Liver (tissue), 9 donors: ENCODE measurements around the gene GUCA2A. TPM values are rescaled to one million over a fixed set of nuclear protein-coding genes. Genes with fewer than 3 reads are reported as not detected.

Experiments
- DNase-seq: peaks from one replicate; pipeline ENCODE4 v3.0.0-alpha.2; 2017; ENCODE audit warnings: low spot score
- H3K27ac ChIP-seq, 2 donors: one replicate each; pipeline ENCODE4 v1.7.0; 2013; ENCODE audit warnings: inconsistent platforms in 2 of 2, low read length in 2 of 2, control low read depth in 1 of 2, low read depth in 1 of 2, mild to moderate bottlenecking in 1 of 2
- H3K27me3 ChIP-seq, 4 donors: one replicate each; pipeline versions ENCODE4 v1.6.1 to v1.7.0; 2013; ENCODE audit warnings: low read length in 3 of 4, inconsistent platforms in 1 of 4, mild to moderate bottlenecking in 1 of 4, moderate library complexity in 1 of 4; ENCODE audit not compliant: control insufficient read depth in 4 of 4, insufficient read depth in 4 of 4
- H3K36me3 ChIP-seq, 4 donors: one replicate each; pipeline versions ENCODE4 v1.6.1 to v1.7.0; 2013; ENCODE audit warnings: low read length in 3 of 4, mild to moderate bottlenecking in 3 of 4, low read depth in 1 of 4, moderate library complexity in 1 of 4; ENCODE audit not compliant: control insufficient read depth in 4 of 4, insufficient read depth in 3 of 4
- H3K4me1 ChIP-seq, 4 donors: one replicate each; pipeline versions ENCODE4 v1.6.1 to v1.7.0; 2013; ENCODE audit warnings: low read length in 3 of 4, mild to moderate bottlenecking in 3 of 4, moderate library complexity in 1 of 4; ENCODE audit not compliant: control insufficient read depth in 4 of 4, insufficient read depth in 4 of 4
- H3K4me3 ChIP-seq, 3 donors: one replicate each; pipeline versions ENCODE4 v1.6.1 to v1.7.0; 2013; ENCODE audit warnings: low read length in 3 of 3, control low read depth in 1 of 3, low read depth in 1 of 3, mild to moderate bottlenecking in 1 of 3
- H3K9ac ChIP-seq, 2 donors: one replicate each; pipeline ENCODE4 v1.7.0; 2013; ENCODE audit warnings: low read length in 2 of 2, mild to moderate bottlenecking in 2 of 2, moderate library complexity in 2 of 2, control low read depth in 1 of 2, low read depth in 1 of 2
- H3K9me3 ChIP-seq, 4 donors: one replicate each; pipeline versions ENCODE4 v1.6.1 to v1.7.0; 2013; ENCODE audit warnings: low read length in 3 of 4; ENCODE audit not compliant: control insufficient read depth in 4 of 4
- ATF3 ChIP-seq: IDR thresholded peaks from 2 replicates; pipeline ENCODE4 v1.6.1; 2016; ENCODE audit warnings: antibody characterized with exemption
- CTCF ChIP-seq: fragments of 150-350 bp; IDR thresholded peaks from 2 replicates; pipeline ENCODE4 v1.5.1; 2017; ENCODE audit warnings: improper control_type of control experiment, low read depth, low read length; ENCODE audit not compliant: missing input control
- EGR1 ChIP-seq, 2 donors: IDR thresholded peaks; 2 replicates each; pipeline ENCODE4 v1.6.1; 2016 to 2018; ENCODE audit warnings: antibody characterized with exemption in 2 of 2, low read depth in 2 of 2
- FOXA1 ChIP-seq: IDR thresholded peaks from 2 replicates; pipeline ENCODE4 v1.6.1; 2016; ENCODE audit warnings: antibody characterized with exemption
- FOXA2 ChIP-seq: IDR thresholded peaks from 2 replicates; pipeline ENCODE4 v1.6.1; 2016; ENCODE audit warnings: antibody characterized with exemption
- GABPA ChIP-seq, 2 donors: IDR thresholded peaks in 1 of 2; conservative IDR thresholded peaks in 1 of 2; 2 replicates each; pipeline ENCODE4 v1.6.1; 2016; ENCODE audit warnings: antibody characterized with exemption in 2 of 2, mild to moderate bottlenecking in 1 of 2, moderate library complexity in 1 of 2
- HNF4A ChIP-seq, 2 donors: conservative IDR thresholded peaks; 2 replicates each; pipeline ENCODE4 v1.6.1; 2016; ENCODE audit warnings: antibody characterized with exemption in 2 of 2, mild to moderate bottlenecking in 2 of 2
- HNF4G ChIP-seq: IDR thresholded peaks from 2 replicates; pipeline ENCODE4 v1.6.1; 2016; ENCODE audit warnings: antibody characterized with exemption
- JUND ChIP-seq, 2 donors: IDR thresholded peaks; 2 replicates each; pipeline ENCODE4 v1.6.1; 2016; ENCODE audit warnings: antibody characterized with exemption in 2 of 2
- NR2F2 ChIP-seq: IDR thresholded peaks from 2 replicates; pipeline ENCODE4 v1.6.1; 2016; ENCODE audit warnings: antibody characterized with exemption
- RAD21 ChIP-seq, 2 donors: IDR thresholded peaks; 2 replicates each; pipeline ENCODE4 v1.6.1; 2016; ENCODE audit warnings: antibody characterized with exemption in 2 of 2, mild to moderate bottlenecking in 2 of 2
- RXRA ChIP-seq, 2 donors: IDR thresholded peaks; 2 replicates each; pipeline ENCODE4 v1.6.1; 2017 to 2018; ENCODE audit warnings: antibody characterized with exemption in 2 of 2, mild to moderate bottlenecking in 1 of 2
- SP1 ChIP-seq: IDR thresholded peaks from 2 replicates; pipeline ENCODE4 v1.6.1; 2018; ENCODE audit warnings: antibody characterized with exemption, mild to moderate bottlenecking
- TAF1 ChIP-seq: conservative IDR thresholded peaks from 2 replicates; pipeline ENCODE4 v1.6.1; 2016; ENCODE audit warnings: antibody characterized with exemption, mild to moderate bottlenecking
- YY1 ChIP-seq: IDR thresholded peaks from 2 replicates; pipeline ENCODE4 v1.6.1; 2016; ENCODE audit warnings: antibody characterized with exemption, mild to moderate bottlenecking
- WGBS: extraction: QIAGEN DNeasy Blood & Tissue Kit; methylation state at CpG from one replicate; pipeline ENCODE4 v1.1.7; 2013; 5-methylcytosine and 5-hydroxymethylcytosine counted together
- polyA plus RNA-seq, 2 donors: library from polyadenylated mRNA; stranded (reverse) in 1 of 2; unstranded in 1 of 2; fragments of 200-250 nt in 1 of 2; fragments of >200 nt in 1 of 2; fragmentation: Nextera tagmentation in 1 of 2; extraction: Ambion mirVana in 1 of 2; gene quantifications; one replicate each; pipeline versions ENCODE4 v1.2.1 to v1.2.3, GENCODE V29; 2013 to 2015
- total RNA-seq, 2 donors: library from RNA; depleted of rRNA; stranded (reverse); fragments of >200 nt; gene quantifications; one replicate each; pipeline ENCODE4 v1.2.3, GENCODE V29; 2014
- TF ChIP-seq, protein P1 (sequence below): IDR thresholded peaks from 2 replicates; pipeline ENCODE4 v1.6.1; 2016; ENCODE audit warnings: antibody characterized with exemption
- TF ChIP-seq, protein P2 (sequence below): IDR thresholded peaks from 2 replicates; pipeline ENCODE4 v1.6.1; 2016; ENCODE audit warnings: antibody characterized with exemption, mild to moderate bottlenecking
- TF ChIP-seq, protein P3 (sequence below): IDR thresholded peaks from 2 replicates; pipeline ENCODE4 v1.6.1; 2016; ENCODE audit warnings: antibody characterized with exemption
- donor health status: healthy.
- donor health status: healthy.
- donor health status: healthy.
- donor health status: healthy.
- donor health status: healthy.

The GUCA2A gene
- total and polyA plus RNA-seq, 4 donors, result not detected

DNA sequence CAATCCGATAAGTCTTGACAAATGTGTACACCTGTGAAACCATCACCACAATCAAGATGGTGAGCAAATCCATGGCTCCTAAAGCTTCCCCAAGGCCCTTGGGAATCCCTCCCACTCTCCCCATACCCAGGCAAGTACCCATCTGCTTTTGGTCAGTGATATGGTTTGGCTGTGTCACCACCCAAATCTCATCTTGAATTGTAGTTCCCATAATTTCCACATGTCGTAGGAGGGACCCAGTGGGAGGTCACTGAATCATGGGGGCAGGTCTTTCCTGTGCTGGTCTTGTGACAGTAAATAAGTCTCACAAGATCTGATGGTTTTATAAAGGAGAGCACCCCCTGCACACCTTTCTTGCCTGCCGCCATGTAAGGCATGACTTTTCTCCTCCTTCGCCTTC lies 26.0 kb downstream of the GUCA2A start:
- Histone ChIP-seq H3K9ac (no peak overlapping the region), H3K4me1 (no peaks in the 10 kb centered on the region), H3K27me3 (peaks cover 0 to 5% (median 0%) of the 10 kb centered on the region in 4 donors), H3K9me3 (no peaks in the 10 kb centered on the region), H3K36me3 (no peaks in the 10 kb centered on the region), H3K4me3 (no peak overlapping the region), H3K27ac (no peak overlapping the region)
- no peak for DNase-seq
- TF ChIP-seq, protein P1, sequence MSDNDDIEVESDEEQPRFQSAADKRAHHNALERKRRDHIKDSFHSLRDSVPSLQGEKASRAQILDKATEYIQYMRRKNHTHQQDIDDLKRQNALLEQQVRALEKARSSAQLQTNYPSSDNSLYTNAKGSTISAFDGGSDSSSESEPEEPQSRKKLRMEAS, result no peak
- no peak for TF ChIP-seq JUND (IDR thresholded peaks at IDR 0.05)
- no peak for TF ChIP-seq RXRA (IDR thresholded peaks at IDR 0.05)
- no peak for TF ChIP-seq NR2F2
- TF ChIP-seq, protein P2, sequence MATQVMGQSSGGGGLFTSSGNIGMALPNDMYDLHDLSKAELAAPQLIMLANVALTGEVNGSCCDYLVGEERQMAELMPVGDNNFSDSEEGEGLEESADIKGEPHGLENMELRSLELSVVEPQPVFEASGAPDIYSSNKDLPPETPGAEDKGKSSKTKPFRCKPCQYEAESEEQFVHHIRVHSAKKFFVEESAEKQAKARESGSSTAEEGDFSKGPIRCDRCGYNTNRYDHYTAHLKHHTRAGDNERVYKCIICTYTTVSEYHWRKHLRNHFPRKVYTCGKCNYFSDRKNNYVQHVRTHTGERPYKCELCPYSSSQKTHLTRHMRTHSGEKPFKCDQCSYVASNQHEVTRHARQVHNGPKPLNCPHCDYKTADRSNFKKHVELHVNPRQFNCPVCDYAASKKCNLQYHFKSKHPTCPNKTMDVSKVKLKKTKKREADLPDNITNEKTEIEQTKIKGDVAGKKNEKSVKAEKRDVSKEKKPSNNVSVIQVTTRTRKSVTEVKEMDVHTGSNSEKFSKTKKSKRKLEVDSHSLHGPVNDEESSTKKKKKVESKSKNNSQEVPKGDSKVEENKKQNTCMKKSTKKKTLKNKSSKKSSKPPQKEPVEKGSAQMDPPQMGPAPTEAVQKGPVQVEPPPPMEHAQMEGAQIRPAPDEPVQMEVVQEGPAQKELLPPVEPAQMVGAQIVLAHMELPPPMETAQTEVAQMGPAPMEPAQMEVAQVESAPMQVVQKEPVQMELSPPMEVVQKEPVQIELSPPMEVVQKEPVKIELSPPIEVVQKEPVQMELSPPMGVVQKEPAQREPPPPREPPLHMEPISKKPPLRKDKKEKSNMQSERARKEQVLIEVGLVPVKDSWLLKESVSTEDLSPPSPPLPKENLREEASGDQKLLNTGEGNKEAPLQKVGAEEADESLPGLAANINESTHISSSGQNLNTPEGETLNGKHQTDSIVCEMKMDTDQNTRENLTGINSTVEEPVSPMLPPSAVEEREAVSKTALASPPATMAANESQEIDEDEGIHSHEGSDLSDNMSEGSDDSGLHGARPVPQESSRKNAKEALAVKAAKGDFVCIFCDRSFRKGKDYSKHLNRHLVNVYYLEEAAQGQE, result no peak
- TF ChIP-seq SP1, result no peak
- no peak for TF ChIP-seq FOXA2
- TF ChIP-seq, protein P3, sequence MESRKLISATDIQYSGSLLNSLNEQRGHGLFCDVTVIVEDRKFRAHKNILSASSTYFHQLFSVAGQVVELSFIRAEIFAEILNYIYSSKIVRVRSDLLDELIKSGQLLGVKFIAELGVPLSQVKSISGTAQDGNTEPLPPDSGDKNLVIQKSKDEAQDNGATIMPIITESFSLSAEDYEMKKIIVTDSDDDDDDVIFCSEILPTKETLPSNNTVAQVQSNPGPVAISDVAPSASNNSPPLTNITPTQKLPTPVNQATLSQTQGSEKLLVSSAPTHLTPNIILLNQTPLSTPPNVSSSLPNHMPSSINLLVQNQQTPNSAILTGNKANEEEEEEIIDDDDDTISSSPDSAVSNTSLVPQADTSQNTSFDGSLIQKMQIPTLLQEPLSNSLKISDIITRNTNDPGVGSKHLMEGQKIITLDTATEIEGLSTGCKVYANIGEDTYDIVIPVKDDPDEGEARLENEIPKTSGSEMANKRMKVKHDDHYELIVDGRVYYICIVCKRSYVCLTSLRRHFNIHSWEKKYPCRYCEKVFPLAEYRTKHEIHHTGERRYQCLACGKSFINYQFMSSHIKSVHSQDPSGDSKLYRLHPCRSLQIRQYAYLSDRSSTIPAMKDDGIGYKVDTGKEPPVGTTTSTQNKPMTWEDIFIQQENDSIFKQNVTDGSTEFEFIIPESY, result no peak
- no peak for TF ChIP-seq RAD21 (IDR thresholded peaks at IDR 0.05)
- no peak for TF ChIP-seq FOXA1
- no peak for TF ChIP-seq ATF3
- TF ChIP-seq TAF1, result no peak
- TF ChIP-seq HNF4A (conservative IDR thresholded peaks at IDR 0.05), result no peak
- no peak for TF ChIP-seq CTCF
- no peak for TF ChIP-seq YY1
- no peak for TF ChIP-seq EGR1 (IDR thresholded peaks at IDR 0.05; ENCODE audit: low read depth in 2 of 2)
- no peak for TF ChIP-seq GABPA (IDR thresholded peaks at IDR 0.05 in 1 of 2, conservative IDR thresholded peaks at IDR 0.05 in 1 of 2)
- TF ChIP-seq HNF4G, result no peak
- 95% methylated on average over 4 of the region's 4 CpGs for WGBS
